ENCODE data around the gene LAMB4.

DNA sequence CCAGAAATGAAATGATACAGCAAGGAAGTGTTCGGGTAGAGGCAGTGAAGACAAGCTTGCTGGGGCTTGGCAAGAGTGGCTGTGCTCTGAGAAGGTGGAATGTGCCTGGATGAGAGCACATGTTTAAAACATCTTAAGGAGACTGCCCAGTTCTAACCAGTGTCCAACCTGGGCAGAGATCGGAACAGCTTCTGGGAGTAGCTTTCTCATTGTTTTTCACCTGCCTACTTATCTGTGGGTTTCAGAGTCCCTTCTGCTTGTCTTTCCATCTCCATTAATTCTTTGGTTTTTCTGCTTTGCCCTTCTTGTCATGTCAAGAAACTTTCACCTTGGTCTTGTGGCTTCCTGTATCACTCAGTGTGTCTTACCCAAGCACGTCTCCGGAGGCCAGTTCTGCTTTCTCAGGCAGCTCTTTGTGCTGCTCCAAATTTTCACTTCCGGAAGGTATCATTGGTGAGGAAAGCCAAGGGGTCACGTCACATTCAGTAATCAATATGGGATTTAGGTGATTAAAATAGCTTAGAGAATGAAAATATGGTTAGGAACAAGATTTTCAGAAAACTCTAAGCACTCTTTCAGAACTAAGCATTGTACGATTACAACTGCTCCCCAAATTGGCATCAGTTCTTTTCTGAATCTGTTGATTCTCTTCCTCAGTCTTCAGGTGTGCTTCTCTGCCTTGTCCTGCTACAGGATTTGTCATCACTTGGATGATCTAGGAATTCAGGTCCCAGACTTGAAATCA is 5.5 kb upstream of the LAMB4 start:
- no peak for TF ChIP-seq POLR2A (IDR thresholded peaks at IDR 0.05)
- TF ChIP-seq, protein P1, sequence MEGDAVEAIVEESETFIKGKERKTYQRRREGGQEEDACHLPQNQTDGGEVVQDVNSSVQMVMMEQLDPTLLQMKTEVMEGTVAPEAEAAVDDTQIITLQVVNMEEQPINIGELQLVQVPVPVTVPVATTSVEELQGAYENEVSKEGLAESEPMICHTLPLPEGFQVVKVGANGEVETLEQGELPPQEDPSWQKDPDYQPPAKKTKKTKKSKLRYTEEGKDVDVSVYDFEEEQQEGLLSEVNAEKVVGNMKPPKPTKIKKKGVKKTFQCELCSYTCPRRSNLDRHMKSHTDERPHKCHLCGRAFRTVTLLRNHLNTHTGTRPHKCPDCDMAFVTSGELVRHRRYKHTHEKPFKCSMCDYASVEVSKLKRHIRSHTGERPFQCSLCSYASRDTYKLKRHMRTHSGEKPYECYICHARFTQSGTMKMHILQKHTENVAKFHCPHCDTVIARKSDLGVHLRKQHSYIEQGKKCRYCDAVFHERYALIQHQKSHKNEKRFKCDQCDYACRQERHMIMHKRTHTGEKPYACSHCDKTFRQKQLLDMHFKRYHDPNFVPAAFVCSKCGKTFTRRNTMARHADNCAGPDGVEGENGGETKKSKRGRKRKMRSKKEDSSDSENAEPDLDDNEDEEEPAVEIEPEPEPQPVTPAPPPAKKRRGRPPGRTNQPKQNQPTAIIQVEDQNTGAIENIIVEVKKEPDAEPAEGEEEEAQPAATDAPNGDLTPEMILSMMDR (IDR thresholded peaks at IDR 0.05) = no peak
